ENCODE measurements around the gene DPYSL4.

Gene DPYSL4

DNA sequence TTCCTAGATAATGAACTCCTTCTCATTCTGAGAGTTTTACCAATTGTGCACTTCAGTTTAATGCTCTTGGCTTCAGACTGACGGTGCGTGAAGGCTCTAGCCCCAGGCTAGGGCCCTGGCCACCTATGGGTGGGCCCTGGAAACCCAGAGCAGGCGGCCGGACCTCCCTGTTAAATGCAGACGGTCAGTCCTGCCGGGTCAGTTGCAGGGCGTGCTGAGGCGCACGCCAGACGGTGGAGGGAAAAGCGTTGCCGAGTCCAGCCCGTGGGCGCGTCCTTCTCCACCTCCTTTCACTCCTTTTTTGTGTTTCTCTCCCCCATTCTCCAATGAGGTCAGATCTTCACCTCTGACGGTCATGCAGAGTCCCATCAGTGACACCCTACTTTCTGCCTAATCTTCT lies 2.3 kb downstream of the DPYSL4 start:
- no peak overlapping the region for H3K27ac ChIP-seq
- no peak overlapping the region for H3K4me3 ChIP-seq

DNA sequence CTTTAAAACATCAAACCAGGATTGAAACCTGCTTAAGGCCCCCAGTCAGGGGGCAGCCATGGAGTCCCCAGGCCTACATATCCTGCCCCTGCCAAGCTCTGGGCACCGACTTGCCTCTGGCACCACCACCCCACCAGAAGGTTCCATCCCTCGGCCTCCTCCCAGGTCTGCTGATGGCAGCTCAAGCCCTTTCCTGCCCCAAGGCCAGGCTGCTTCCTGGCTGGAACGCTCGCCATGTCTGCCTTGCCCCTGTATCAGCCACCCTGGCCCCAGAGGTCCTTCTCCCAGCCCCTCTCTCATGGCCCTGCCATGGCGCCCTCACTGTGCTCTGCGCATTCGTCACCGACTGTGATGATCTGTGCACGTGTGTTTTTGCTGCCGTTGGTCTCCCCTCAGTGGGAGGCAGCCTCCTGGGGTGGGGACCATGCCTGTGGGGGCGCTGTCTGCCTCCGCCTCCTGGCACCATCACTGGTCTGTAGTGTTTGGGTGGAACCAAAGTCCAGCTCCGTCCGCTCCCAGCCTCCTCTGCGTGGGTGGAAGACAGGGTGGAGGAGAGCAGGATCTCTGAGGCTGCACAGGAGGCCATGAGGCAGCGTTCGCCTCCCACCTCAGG lies 3.2 kb downstream of the DPYSL4 start:
- no peak overlapping the region for H3K4me3 ChIP-seq
- H3K27ac ChIP-seq = no peak overlapping the region

DNA sequence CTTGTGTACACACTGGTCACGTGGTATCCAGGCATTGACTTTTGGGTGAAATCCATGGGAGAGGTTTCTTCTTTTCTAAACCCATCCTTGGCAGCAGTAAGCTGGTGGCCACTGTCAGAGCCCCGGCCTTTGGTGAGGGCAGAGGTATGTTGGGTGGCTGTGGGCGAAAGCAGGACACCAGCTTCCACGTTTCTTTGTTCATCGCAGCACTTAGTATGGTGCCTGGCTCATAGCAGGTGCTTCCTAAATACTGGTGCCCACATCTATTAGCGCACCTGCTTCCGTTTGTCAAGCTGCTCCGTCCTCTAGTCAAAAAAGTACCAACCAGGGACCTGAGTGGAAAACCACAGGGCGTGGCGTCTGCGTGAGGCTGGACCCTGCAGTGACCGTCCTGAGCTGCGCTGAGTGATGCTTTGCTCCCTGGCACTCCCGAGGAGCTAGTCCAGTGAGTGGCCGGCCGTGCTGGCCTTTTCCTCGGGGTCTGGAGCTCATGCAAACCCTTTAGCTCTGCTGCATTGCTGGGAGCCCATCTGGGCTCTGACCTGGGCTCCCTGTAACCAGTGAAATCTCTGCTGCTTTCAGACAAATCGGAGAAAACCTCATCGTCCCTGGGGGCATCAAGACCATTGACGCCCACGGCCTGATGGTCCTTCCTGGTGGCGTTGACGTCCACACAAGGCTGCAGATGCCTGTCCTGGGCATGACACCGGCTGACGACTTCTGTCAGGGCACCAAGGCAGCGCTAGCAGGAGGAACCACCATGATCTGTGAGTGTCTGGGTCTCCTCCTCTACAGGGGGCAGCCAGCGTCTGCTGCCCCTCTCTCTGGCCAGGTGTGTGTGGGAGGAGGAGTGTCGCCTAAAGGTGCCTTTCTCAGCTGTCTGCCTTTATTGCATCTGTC lies 5.6 kb downstream of the DPYSL4 start:
- Histone ChIP-seq H3K27ac (no peak overlapping the region), H3K4me3 (no peak overlapping the region)

DNA sequence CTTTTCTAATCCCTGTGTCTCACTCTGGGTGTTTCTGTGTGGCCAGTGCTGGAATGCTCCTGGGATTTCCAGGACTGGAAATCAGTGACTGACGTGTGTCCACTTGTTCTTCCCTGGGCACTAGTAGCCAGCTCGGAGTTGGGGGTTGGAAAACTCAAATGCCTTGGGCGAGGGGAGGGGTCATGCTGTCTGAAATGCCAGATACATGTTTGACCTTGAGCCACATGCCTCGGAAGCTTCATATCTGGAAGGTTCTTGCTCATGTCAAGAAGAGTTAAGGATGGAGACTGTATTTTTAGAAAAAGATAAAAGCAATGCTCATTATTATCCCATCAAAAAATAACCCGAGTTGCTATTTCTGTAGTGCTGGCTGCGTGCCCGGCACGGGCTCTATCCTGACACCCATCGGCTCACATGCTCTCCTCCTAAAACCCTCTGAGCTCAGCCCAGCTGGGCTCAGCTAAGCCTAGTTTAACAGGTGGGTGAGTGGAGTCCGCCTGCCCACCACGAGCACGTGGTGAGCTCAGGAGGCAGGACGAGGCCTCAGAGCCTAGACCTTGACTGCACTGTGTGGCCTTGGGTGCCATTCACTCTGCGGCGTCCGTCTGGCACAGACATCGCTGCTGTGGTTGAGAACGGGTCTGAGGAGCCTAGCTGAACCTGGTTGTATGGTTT lies 6.4 kb downstream of the DPYSL4 start:
- Histone ChIP-seq H3K4me3 (no peak overlapping the region), H3K27ac (no peak overlapping the region)

DNA sequence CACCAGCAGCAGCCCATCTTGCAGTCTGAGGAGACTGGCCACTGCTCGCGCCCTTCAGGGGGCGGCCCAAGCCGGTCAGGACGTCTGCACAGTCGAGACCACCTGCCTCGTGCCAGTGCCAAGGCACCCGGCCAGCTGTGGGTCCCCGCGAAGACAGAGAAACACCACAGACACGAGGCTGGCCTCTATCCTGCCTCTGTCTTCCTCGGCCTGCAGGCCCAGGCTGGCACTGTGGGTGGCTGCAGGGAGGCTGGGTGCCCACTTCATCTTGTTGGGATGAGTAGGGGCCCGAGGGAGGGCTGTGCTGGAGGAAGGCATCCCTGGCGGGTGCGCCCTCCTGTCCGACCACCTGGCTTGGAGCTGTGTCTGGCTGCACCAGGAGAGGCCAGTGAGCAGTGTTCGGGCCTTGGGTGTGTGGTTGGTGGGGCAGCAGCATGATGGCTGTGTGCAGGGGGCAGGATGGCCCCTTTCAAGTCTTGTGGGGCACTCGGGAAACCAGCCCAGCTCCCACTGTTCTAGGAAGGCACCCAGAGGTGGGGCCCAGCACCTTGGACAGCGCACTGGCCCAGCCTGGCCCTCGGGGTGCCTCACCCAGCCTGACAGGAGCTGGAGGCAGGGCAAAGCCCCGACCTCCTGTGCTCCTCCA lies 7.3 kb downstream of the DPYSL4 start:
- Histone ChIP-seq H3K4me3 (no peak overlapping the region), H3K27ac (no peak overlapping the region)

DNA sequence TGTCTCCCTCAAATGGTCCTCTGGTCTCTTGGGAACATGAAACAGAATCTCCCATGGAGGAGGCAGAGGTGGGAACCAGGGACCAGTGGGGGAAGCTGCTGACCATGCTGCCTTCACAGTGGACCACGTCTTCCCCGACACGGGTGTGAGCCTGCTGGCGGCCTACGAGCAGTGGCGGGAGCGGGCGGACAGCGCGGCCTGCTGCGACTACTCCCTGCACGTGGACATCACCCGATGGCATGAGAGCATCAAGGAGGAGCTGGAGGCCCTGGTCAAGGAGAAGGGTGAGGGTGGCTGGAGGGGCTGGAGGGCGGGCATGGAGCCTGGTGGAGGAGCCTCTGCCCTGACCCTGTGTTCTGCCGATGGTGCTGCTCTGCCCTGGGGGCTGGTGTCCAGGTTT lies 8.0 kb downstream of the DPYSL4 start:
- no peak overlapping the region for H3K4me3 ChIP-seq
- H3K27ac ChIP-seq = no peak overlapping the region

DNA sequence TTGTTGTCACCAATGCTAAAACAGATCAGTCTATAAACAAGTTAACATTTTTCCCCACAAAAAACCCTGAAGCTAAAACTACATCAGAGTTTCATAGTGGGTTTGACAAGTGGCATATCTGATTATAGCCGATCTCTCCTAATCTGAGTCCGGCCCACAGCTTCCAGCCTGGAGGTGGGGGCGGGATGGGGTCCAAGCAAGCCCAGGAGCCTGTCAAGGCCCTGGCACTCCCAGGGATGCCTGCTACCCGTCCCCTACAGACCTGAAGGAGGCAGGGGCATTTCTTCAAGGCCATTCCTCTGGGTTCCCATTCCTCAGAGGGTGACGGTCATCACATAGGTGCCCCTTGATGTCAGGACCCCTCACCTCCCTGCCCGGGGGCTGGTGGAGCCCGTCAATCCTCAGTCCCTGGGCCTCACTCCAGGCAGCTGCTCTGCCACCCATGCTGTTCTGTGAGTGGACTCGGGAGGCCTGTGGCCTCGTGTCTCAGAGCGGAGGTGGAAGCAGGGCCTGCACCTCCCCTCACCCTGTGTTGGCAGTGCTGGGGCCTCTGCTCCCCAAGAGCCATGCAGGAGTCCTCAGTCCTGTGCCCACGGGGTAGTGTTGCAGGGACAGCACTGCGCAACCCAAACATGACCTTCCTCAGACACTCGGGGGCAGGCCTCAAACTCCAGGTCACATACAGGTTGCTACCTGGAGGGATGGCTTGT lies 8.8 kb downstream of the DPYSL4 start:
- Histone ChIP-seq H3K27ac (no peak overlapping the region), H3K4me3 (no peak overlapping the region)

DNA sequence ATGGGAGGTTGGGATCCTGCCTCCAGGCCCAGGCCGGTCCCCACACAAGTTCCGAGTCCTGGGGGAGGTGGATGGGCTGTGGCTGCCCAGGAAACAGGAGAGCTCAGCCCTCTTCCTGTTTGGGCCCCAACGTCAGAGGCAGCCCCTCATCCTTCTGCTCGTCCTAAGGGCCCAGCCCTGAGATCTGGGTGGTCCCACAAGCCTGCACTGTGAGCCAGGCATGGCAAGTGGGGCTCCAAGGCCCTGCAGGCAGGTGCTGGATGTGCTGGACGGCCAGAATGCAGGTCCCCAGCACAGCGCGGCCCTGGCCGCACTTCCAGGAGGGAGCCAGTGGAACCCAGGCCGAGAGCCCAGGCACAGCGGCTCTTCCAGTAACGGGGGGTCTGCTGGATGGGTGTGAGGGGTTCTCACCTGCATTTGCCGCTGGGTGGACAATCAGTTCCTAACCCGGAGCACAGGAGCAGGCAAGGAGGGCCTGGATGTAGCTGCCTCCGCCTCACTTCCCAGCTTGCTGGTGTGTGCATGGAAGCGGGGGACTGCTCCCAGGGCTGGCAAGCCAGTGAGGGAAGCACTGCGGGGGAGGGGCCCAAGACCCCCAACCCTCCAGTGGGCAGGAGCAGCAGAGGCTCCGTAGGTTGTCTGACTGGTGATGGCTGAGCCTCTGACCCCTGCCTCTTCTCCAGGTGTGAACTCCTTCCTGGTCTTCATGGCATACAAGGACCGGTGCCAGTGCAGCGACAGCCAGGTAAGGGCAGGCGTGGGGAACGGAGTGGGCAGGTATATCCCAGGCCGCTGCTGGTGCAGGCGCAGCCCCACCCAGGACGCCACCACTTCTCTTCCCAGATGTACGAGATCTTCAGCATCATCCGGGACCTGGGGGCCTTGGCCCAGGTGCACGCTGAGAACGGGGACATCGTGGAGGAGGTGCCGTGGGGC lies 9.7 kb downstream of the DPYSL4 start:
- Histone ChIP-seq H3K4me3 (no peak overlapping the region), H3K27ac (no peak overlapping the region)

DNA sequence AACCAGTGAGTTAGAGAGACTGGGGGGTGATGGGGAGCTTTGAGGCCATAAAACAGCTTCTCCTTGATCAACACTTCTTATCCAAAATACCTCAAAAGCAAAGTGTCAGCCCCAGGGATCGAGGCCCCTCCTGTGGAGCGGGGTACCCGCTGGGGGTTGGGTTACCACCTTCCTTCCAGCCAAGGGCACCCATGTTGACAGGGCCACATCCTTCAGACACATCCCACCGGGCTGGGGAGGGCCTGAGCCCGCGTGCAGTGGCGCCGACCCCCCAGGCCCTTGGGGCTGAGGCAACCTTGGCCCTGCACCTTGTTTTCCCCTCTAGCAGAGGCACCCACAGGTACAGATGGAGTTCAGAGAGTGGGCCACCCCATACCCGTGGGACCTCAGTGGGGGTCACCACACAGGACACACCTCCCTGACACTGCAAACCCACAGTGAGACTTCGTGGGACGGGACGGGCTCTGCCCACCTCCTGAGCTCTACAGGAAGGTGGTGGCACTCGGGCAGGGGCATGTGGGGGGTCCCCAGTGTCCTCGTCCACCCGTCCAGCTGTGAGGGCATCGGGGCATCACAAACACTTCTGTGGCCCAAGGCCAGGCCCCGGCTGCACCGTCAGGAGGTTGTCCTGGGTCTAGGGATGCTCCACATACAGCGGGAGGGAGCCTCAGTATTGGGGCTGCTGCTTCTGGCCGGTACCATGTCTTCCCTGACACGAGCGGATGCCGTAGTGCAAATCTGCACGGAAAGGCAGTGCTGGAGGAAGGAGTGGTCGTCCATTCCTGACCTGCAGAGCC lies 10.7 kb downstream of the DPYSL4 start:
- Histone ChIP-seq H3K4me3 (no peak overlapping the region), H3K27ac (no peak overlapping the region)

DNA sequence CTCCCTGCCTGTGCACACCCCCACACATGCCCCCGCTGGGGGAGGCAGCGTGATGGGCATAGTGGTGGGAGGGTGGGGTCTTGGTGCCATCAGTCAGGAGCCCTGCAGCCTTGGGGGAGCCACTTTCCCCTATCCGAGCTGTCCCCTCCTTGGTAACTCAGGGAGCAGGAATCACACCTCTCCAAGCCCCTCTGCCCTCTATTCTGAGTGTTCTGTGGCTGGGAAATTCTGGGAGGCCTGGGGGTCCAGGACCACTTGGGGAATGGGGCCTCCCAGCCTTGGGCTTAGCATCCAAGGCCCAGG lies 11.3 kb downstream of the DPYSL4 start:
- H3K27ac ChIP-seq = no peak overlapping the region
- no peak overlapping the region for H3K4me3 ChIP-seq

DNA sequence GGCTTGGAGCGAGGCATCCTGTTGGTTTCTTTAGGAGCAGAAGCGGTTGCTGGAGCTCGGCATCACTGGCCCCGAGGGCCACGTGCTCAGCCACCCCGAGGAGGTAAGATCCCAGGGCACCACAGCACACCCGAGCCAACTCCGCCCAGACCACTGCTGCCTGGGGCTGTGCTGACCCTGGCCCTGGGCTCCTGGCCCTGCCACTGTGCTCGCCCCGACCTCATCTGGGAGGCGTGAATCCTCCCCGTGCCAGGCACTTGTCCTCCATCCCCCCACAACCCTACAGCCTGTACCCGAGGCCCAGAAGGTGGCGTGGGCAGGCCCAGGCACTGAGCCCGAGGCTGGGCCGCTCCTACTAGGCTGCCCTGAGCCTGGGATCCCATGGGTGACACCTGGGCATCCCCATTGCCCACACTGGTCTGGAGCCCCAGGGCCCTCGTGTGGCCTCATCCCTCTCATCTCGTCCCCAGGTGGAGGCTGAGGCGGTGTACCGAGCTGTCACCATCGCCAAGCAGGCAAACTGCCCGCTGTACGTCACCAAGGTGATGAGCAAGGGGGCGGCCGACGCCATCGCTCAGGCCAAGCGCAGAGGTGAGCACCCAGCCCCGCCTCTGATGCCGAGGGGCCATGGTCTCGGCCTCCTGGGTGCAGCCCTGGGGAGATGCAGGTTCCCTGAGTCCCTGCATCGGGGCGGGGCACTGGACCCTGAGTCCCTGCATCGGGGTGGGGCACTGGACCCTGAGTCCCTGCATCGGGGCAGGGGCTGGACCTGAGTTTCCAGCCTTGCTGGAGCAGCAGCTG lies 11.8 kb downstream of the DPYSL4 start:
- Histone ChIP-seq H3K4me3 (no peak overlapping the region), H3K27ac (no peak overlapping the region)

DNA sequence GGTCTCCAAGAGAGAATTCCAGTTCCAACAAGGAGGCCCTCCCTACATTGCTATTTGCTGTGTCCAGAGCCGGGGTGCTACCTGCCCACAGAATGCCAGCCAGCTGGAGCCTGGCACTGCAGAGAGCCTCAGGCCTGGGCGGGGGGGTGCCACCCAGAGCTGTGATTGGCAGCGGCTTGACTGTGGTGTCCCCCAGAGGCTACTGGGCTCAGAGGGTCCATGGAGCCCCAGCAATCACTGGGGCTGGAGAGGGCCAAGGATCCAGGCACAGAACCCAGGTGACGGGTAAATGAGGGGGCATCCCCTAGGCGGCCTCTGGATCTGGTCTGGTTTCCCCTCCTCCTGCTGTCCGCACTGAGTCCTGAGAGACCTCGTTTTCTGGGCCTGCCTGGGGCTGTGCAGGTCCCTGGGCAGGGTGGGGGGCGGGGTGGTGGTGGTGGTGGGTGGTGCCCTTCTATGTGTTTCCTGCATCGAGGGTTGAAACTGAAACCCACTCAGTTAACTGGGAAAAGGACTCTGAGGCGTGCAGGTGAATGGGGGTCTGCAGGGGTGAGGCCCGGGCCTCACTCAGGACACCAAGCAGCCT lies 12.6 kb downstream of the DPYSL4 start:
- Histone ChIP-seq H3K27ac (no peak overlapping the region), H3K4me3 (no peak overlapping the region)

DNA sequence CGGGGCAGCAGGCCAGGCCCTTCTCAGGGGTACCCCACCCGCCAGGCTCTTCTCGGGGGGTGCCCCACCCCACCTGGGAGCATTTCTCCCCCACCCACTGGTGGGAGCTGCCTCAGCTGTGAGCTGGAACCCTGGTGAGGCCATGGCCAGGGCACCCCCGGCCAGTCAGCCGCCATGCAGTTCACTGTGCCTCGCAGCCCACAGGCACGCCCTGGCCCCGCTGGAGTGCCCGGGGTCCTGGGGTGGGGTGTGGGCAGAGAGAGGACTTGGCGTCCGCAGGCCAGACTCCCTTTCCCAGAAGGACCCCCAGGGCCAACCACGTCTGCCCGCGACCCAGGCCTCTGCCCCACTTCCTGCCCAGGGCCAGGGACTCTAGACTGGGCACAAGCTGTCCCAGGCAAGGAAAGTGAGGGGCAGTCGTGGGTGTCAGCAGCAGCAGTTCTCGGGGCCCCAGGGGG lies 13.1 kb downstream of the DPYSL4 start:
- H3K27ac ChIP-seq = no peak overlapping the region
- no peak overlapping the region for H3K4me3 ChIP-seq

DNA sequence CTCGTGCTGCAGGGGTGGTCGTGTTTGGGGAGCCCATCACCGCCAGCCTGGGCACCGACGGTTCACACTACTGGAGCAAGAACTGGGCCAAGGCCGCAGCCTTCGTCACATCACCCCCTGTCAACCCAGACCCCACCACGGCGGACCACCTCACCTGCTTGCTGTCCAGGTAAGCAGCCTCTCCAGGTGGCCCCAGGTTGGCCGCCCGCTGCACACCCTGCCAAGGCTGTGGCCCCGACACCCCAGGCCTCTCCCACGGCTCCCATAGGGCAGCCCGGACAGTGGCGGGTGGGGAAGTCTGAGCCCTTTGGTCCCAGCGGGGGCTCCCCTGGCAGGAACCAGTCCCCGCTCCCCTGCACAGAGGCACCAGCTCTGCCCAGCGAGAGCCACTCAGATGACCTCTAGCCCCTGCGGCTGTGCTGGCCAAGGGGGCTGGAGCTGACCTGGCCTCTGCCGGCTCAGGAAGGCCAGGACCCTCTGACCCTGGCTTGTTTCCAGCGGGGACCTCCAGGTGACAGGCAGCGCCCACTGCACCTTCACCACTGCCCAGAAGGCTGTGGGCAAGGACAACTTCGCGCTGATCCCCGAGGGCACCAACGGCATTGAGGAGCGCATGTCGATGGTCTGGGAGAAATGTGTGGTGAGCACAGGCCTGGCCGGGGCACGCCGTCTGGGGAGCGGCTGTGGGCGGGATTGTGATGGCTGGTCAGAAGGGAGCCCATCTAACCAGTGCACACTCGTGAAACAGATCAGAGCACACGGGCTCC lies 13.8 kb downstream of the DPYSL4 start:
- Histone ChIP-seq H3K27ac (no peak overlapping the region), H3K4me3 (no peak overlapping the region)

DNA sequence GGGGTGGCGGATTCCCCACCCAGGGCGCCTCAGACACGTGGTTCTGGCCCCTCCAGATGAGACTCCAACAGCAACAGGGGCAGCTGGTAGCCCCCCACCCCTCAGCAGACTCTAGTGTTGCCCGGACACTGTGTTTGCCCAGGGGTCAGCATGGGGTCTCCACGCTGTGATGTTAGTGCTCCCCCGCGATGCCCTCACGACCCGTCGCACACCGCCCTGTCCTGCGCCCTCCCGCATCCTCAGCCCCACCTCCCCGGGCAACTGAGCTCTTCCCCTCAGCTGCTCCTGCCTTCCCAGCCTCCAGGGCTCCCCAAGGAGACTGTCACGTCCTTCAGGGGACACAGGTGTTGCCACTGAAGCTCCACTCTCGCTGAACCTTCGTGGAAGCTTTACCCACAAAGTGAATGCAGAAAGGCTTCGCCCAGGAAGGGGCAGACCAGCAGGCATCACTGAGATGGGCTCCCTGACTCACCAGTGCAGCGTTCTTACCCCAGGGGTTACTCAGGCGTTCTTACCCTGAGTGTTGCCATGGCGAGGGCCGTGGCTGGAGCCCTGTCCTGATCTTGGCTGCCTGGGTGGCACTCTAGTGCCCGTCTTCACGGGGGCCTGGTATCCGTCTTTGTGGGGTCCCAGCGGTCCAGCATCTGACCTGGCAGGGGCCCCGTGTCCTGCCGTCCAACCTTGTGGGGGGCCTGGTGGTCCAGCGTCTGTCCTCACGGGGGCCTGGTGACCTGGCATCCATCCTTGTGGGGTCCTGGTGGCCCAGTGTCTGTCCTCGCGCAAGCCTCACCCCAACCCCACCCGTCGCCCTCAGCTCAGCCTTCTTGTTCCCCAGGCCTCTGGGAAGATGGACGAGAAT lies 14.6 kb downstream of the DPYSL4 start:
- no peak overlapping the region for H3K4me3 ChIP-seq
- H3K27ac ChIP-seq = no peak overlapping the region

Measured in skin epidermis (tissue), 12 donors.